GM10248 (cell line): ENCODE measurements around the gene DCBLD1.
A peak's percentile ranks its signal among the peaks of the same experiment; 100 is the strongest.

Source experiments
- CTCF ChIA-PET: fragments of 300-600 bp; sonication (Branson Sonifier 250); formaldehyde crosslinking; extraction: SDS; loops from one replicate; lab custom pipeline; 2021; ENCODE audit warnings: antibody characterized with exemption; lab: Yijun Ruan, JAX
- POLR2A ChIA-PET: fragments of 350-650 bp; sonication (Branson Sonifier 250); formaldehyde crosslinking; extraction: SDS; loops from one replicate; lab custom pipeline; 2020; ENCODE audit warnings: antibody characterized with exemption; lab: Yijun Ruan, JAX
- DNase-seq: peaks from one replicate; pipeline ENCODE4 v3.0.0; 2012; ENCODE audit errors: extremely low spot score
- TF ChIP-seq, protein P1 (sequence below): IDR thresholded peaks from 2 replicates; pipeline ENCODE4 v1.5.1; 2012; ENCODE audit warnings: mild to moderate bottlenecking, low read depth; ENCODE audit errors: extremely low read depth, missing control alignments, control extremely low read depth

Gene DCBLD1

DNA sequence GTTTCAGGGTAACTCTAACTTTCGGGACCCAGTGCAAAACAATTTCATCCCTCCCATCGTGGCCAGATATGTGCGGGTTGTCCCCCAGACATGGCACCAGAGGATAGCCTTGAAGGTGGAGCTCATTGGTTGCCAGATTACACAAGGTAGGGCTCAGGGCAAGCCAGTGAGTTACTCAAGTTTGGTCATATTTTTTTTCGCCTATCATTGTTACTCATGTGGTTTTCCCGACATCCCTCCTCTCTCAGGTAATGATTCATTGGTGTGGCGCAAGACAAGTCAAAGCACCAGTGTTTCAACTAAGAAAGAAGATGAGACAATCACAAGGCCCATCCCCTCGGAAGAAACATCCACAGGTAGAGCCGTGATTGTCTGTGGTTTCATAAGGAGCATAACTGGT lies 58.2 kb downstream of the DCBLD1 start:
- TF ChIP-seq, protein P1, sequence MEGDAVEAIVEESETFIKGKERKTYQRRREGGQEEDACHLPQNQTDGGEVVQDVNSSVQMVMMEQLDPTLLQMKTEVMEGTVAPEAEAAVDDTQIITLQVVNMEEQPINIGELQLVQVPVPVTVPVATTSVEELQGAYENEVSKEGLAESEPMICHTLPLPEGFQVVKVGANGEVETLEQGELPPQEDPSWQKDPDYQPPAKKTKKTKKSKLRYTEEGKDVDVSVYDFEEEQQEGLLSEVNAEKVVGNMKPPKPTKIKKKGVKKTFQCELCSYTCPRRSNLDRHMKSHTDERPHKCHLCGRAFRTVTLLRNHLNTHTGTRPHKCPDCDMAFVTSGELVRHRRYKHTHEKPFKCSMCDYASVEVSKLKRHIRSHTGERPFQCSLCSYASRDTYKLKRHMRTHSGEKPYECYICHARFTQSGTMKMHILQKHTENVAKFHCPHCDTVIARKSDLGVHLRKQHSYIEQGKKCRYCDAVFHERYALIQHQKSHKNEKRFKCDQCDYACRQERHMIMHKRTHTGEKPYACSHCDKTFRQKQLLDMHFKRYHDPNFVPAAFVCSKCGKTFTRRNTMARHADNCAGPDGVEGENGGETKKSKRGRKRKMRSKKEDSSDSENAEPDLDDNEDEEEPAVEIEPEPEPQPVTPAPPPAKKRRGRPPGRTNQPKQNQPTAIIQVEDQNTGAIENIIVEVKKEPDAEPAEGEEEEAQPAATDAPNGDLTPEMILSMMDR: no peak

DNA sequence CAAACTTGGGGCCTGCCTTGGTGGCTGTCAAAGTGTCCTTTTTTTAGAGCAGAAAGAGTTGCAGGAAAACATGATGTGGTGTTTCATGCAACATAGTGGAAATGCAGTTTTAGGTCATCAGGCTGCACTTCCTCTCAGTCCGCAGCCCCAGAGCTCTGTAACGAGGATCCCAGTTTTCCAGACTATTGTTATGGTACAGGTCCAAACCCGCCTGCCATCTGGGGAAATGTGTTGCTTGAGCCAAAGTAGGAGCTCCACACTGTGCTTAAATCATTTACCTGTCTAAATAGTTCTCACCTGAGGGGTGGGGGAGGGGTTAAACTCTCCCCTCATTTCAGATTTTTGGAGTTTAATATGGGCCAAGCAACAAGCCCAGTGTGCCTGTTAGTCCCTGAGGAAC lies 60.0 kb downstream of the DCBLD1 start:
- CTCF ChIA-PET: interaction anchor here (1.2 to 1.6 kb wide), 2 partner anchors 13 to 14 kb away, joined by 3 read pairs; no protein-coding TSS in a partner anchor

More for the DNA sequence above, 58.2 kb downstream of the DCBLD1 start:
- ChIA-PET CTCF (interaction anchor here (1.6 kb wide), 2 partner anchors 9 to 15 kb away, joined by 5 read pairs; no protein-coding TSS in a partner anchor), POLR2A (no interaction called here)
- DNase-seq: no peak

DNA sequence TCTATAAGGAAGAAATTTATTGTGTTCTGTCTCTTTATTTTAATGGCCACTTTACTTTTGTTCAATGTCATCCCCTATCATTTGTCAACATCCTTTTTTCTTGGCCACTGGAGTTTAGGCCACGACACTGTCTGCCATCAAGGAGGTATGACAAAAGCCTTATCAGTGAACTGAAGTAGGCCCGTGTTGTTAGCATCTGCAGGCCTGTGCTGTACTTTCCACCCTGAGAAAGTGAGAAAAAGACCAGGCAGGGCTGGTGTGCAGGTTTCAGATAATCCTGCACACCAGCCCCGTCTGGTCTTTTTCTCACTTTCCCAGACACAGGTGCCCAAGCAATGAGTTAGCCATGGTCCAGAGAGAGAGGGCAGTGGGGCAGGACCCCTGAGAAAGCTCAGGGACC lies 62.2 kb downstream of the DCBLD1 start:
- CTCF ChIA-PET: interaction anchor here (1.3 to 2.0 kb wide), 4 partner anchors 10 to 95 kb away, joined by 4 to 11 read pairs (median 5); no protein-coding TSS in a partner anchor
- POLR2A ChIA-PET: no interaction called here

More for the DNA sequence above, 60.0 kb downstream of the DCBLD1 start:
- TF ChIP-seq, protein P1: no peak
- POLR2A ChIA-PET: no interaction called here
- DNase-seq: no peak

DNA sequence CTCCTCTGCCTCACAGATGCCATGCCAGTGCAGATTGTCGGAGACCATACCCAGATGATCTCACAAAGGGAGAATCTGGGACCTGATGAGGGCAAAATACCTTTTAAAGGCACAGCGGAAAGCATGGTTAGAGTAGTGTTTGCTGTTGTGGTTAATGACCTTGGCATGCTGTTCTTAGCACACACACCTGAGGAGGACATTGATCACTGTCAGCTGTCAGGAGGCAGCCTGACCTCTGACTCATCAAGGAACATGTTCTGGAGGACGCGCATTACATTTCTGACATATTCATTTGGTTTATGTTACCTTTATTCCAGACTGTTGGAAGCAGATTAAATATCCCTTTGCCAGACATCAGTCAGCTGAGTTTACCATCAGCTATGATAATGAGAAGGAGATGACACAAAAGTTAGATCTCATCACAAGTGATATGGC lies 62.7 kb downstream of the DCBLD1 start:
- CTCF ChIA-PET: interaction anchor here (1.6 to 2.0 kb wide), 3 partner anchors 10 to 95 kb away, joined by 5 to 11 read pairs (median 5); no protein-coding TSS in a partner anchor

More for the DNA sequence above, 62.2 kb downstream of the DCBLD1 start:
- no peak for DNase-seq
- TF ChIP-seq, protein P1: no peak

DNA sequence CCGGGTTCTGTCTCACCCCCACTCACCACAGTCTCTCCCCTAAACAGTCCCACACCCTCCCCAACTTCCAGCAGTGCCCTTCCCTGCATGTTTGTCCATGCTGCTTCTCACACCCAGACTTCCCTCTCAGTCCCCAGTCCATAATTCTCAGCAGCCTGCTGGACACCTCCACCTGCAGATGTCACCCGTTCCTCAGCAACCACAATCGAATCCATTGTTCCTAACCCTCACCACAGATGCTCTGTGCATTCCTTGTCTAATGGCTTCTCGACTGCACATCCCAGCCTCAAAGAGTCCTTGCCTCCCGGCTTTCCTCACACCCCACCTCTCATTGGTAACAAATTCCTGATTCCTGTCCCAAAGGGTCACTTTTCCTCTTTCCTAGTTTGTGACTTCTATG lies 64.2 kb downstream of the DCBLD1 start:
- POLR2A ChIA-PET: no interaction called here
- TF ChIP-seq, protein P1: no peak
- no peak for DNase-seq
- CTCF ChIA-PET: interaction anchor here (1.1 to 2.0 kb wide), 3 partner anchors 8 to 51 kb away, joined by 3 to 11 read pairs (median 3); no protein-coding TSS in a partner anchor

More for the DNA sequence above, 62.7 kb downstream of the DCBLD1 start:
- DNase-seq: no peak
- TF ChIP-seq, protein P1: no peak
- POLR2A ChIA-PET: no interaction called here

DNA sequence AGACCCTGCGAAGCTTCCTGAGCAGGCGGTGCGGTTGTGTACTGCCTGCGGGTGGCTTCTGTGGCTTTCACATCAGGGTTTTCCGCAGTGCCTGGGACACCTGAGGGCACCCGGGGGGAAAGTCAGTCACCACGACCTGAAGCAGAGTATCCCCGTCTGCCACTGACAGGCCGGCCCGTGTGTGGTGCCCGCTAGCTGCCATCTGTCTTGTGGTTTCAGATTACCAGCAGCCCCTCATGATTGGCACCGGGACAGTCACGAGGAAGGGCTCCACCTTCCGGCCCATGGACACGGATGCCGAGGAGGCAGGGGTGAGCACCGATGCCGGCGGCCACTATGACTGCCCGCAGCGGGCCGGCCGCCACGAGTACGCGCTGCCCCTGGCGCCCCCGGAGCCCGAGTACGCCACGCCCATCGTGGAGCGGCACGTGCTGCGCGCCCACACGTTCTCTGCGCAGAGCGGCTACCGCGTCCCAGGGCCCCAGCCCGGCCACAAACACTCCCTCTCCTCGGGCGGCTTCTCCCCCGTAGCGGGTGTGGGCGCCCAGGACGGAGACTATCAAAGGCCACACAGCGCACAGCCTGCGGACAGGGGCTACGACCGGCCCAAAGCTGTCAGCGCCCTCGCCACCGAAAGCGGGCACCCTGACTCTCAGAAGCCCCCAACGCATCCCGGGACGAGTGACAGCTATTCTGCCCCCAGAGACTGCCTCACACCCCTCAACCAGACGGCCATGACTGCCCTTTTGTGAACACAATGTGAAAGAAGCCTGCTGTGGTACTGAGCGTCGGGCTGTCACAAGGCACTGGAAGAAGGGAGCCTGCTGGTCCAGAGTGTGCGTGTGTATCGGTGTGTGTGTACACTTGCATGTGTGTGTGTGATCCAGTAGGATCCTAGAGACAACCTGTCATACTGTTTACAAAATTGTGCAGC lies 65.5 kb downstream of the DCBLD1 start:
- ChIA-PET CTCF (interaction anchor here (0.9 to 2.1 kb wide), 11 partner anchors 8 to 98 kb away, joined by 3 to 8 read pairs (median 3); no protein-coding TSS in a partner anchor), POLR2A (no interaction called here)
- TF ChIP-seq, protein P1: no peak
- peak; percentile 41 for DNase-seq
